Smooth muscle cell (in vitro differentiated cells): ENCODE results near the gene LRR1. TPM values are rescaled to one million over a fixed set of nuclear protein-coding genes. Genes with fewer than 3 reads are reported as not detected.
"Not testable (repeated sequence)": the region's sequence is repeated elsewhere in the genome, so short reads cannot be mapped to it uniquely, and the experiment has no call there.

Experiments used
- DNase-seq: peaks from one replicate; lab custom pipeline; 2025; ENCODE audit not compliant: unreplicated experiment; lab: John Stamatoyannopoulos, UW
- H2AFZ ChIP-seq: fragments of 200-600 bp; sonication (generic); 2 replicates; pipeline ENCODE4 v1.6.0; 2016; ENCODE audit warnings: antibody characterized with exemption, low read depth, mild to moderate bottlenecking
- H3F3A ChIP-seq: fragments of 200-600 bp; sonication (generic); 2 replicates; pipeline ENCODE4 v1.6.0; 2017; ENCODE audit warnings: antibody characterized with exemption, low read depth
- H3K27ac ChIP-seq: fragments of 200-600 bp; sonication (generic); 2 replicates; pipeline ENCODE4 v1.5.1; 2016; ENCODE audit warnings: low read depth, mild to moderate bottlenecking
- H3K27me3 ChIP-seq: fragments of 200-600 bp; sonication (generic); 2 replicates; pipeline ENCODE4 v1.6.1; 2016; ENCODE audit warnings: low read depth, mild to moderate bottlenecking
- H3K36me3 ChIP-seq: fragments of 200-600 bp; sonication (generic); 2 replicates; pipeline ENCODE4 v1.5.1; 2016; ENCODE audit warnings: low read depth
- H3K4me1 ChIP-seq: fragments of 200-600 bp; sonication (generic); 2 replicates; pipeline ENCODE4 v1.5.1; 2016; ENCODE audit warnings: low read depth
- H3K4me2 ChIP-seq: fragments of 200-600 bp; sonication (generic); 2 replicates; pipeline ENCODE4 v1.6.0; 2016; ENCODE audit warnings: mild to moderate bottlenecking
- H3K4me3 ChIP-seq: fragments of 200-600 bp; sonication (generic); 2 replicates; pipeline ENCODE4 v1.5.1; 2016; ENCODE audit warnings: mild to moderate bottlenecking
- H3K79me2 ChIP-seq: fragments of 200-600 bp; sonication (generic); 2 replicates; pipeline ENCODE4 v1.6.0; 2016; ENCODE audit warnings: low read depth, mild to moderate bottlenecking
- H3K9ac ChIP-seq: fragments of 200-600 bp; sonication (generic); 2 replicates; pipeline ENCODE4 v1.6.0; 2016; ENCODE audit warnings: low read depth
- H3K9me3 ChIP-seq: fragments of 200-600 bp; sonication (generic); replicated peaks from 2 replicates; pipeline ENCODE4 v1.5.1; 2016; ENCODE audit warnings: low read depth
- H4K20me1 ChIP-seq: fragments of 200-600 bp; sonication (generic); 2 replicates; pipeline ENCODE4 v1.6.0; 2016; ENCODE audit warnings: low read depth
- CTCF ChIP-seq: fragments of 200-600 bp; sonication (generic); IDR thresholded peaks from 2 replicates; pipeline ENCODE4 v1.5.1; 2017; ENCODE audit warnings: borderline replicate concordance, mild to moderate bottlenecking, antibody characterized with exemption; ENCODE audit not compliant: insufficient read depth, poor library complexity, severe bottlenecking
- WGBS: methylation state at CpG from one replicate; pipeline ENCODE4 v1.1.7; 2016; ENCODE audit warnings: low lambda C conversion rate; 5-methylcytosine and 5-hydroxymethylcytosine counted together
- polyA plus RNA-seq: library from polyadenylated mRNA; unstranded; fragments of >200 nt; fragmentation: Nextera tagmentation; extraction: Ambion mirVana; gene quantifications from 2 replicates; pipeline ENCODE4 v1.2.1, GENCODE V29; 2016
- total RNA-seq: library from RNA; depleted of rRNA; stranded (reverse); fragments of >200 nt; gene quantifications from 2 replicates; pipeline ENCODE4 v1.2.3, GENCODE V29; 2014

LRR1 gene
- total and polyA plus RNA-seq, 2 experiments from 2014 or later = 14.7 to 18.7 TPM

- Histone ChIP-seq H3K4me3 (no peak overlapping the region), H3K9me3 (no peaks in the 10 kb centered on the region), H3K27ac (no peak overlapping the region)
These were observed 43.0 kb downstream of the LRR1 start for GRCh38 chr14:49641697-49642129.

GRCh38 chr14:49642163-49642562, 43.4 kb downstream of the LRR1 start:
- no peak for DNase-seq
- H3K27ac ChIP-seq = no peak overlapping the region
- no peaks in the 10 kb centered on the region for H4K20me1 ChIP-seq
- no peaks in the 10 kb centered on the region for H3K27me3 ChIP-seq
- H3K79me2 ChIP-seq = peaks cover 46% of the 10 kb centered on the region
- no peak overlapping the region for H3K4me3 ChIP-seq
- no peaks in the 10 kb centered on the region for H3F3A ChIP-seq
- H3K36me3 ChIP-seq = no peaks in the 10 kb centered on the region
- H3K4me1 ChIP-seq = no peaks in the 10 kb centered on the region
- TF ChIP-seq CTCF = no peak
- no peak overlapping the region for H3K4me2 ChIP-seq
- H3K9ac ChIP-seq = no peak overlapping the region
- H2AFZ ChIP-seq = no peak overlapping the region
- H3K9me3 ChIP-seq = no peaks in the 10 kb centered on the region

More at GRCh38 chr14:49641697-49642129, 43.0 kb downstream of the LRR1 start:
- no peak overlapping the region for H3K9ac ChIP-seq
- H2AFZ ChIP-seq = no peak overlapping the region
- WGBS = 52% methylated on average over 8 of the region's 8 CpGs
- H3K79me2 ChIP-seq = peaks cover 47% of the 10 kb centered on the region
- no peaks in the 10 kb centered on the region for H3K4me1 ChIP-seq
- H4K20me1 ChIP-seq = peaks cover under 1% of the 10 kb centered on the region
- H3K4me2 ChIP-seq = no peak overlapping the region
- no peaks in the 10 kb centered on the region for H3K36me3 ChIP-seq
- no peaks in the 10 kb centered on the region for H3F3A ChIP-seq
- no peaks in the 10 kb centered on the region for H3K27me3 ChIP-seq
- TF ChIP-seq CTCF = no peak
- no peak for DNase-seq

- H3K4me2 ChIP-seq = no peak overlapping the region
- H4K20me1 ChIP-seq = no peaks in the 10 kb centered on the region
- no peaks in the 10 kb centered on the region for H3F3A ChIP-seq
- no peak overlapping the region for H3K4me3 ChIP-seq
- H3K27me3 ChIP-seq = no peaks in the 10 kb centered on the region
- no peak overlapping the region for H3K27ac ChIP-seq
- no peaks in the 10 kb centered on the region for H3K79me2 ChIP-seq
- no peak for TF ChIP-seq CTCF
- no peaks in the 10 kb centered on the region for H3K36me3 ChIP-seq
- no peak overlapping the region for H2AFZ ChIP-seq
- DNase-seq = no peak
- no peaks in the 10 kb centered on the region for H3K4me1 ChIP-seq
- WGBS = over 99% methylated on average over 6 of the region's 6 CpGs
- H3K9ac ChIP-seq = no peak overlapping the region
- H3K9me3 ChIP-seq = no peaks in the 10 kb centered on the region
These were observed 54.8 kb downstream of the LRR1 start for GRCh38 chr14:49653508-49653907.

- no peaks in the 10 kb centered on the region for H4K20me1 ChIP-seq
- H2AFZ ChIP-seq = no peak overlapping the region
- H3F3A ChIP-seq = no peaks in the 10 kb centered on the region
- no peak overlapping the region for H3K9ac ChIP-seq
- no peak for TF ChIP-seq CTCF
- no peaks in the 10 kb centered on the region for H3K79me2 ChIP-seq
- H3K9me3 ChIP-seq = no peaks in the 10 kb centered on the region
- H3K36me3 ChIP-seq = no peaks in the 10 kb centered on the region
- no peak overlapping the region for H3K27ac ChIP-seq
- no peak overlapping the region for H3K4me2 ChIP-seq
- WGBS = 97% methylated on average over 3 of the region's 3 CpGs
- no peak overlapping the region for H3K4me3 ChIP-seq
- H3K27me3 ChIP-seq = no peaks in the 10 kb centered on the region
- no peak for DNase-seq
- H3K4me1 ChIP-seq = no peaks in the 10 kb centered on the region
These were observed 55.8 kb downstream of the LRR1 start for GRCh38 chr14:49654511-49654910.

- not testable (repeated sequence) for H2AFZ ChIP-seq, H3K4me3 ChIP-seq, H3K36me3 ChIP-seq, H3K4me2 ChIP-seq, H3F3A ChIP-seq, H3K27me3 ChIP-seq, H3K4me1 ChIP-seq, H3K9ac ChIP-seq, DNase-seq, H3K9me3 ChIP-seq, H3K27ac ChIP-seq, H4K20me1 ChIP-seq, H3K79me2 ChIP-seq
- 96% methylated on average over 6 of the region's 6 CpGs for WGBS
These were observed 58.8 kb downstream of the LRR1 start for GRCh38 chr14:49657500-49657899.
